ENCODE results near the gene GAREM1. TPM values are rescaled to one million over a fixed set of nuclear protein-coding genes. Genes with fewer than 3 reads are reported as not detected.

GAREM1 gene
- total RNA-seq, 1 donor from 2014 or later: 7.7 TPM

DNA sequence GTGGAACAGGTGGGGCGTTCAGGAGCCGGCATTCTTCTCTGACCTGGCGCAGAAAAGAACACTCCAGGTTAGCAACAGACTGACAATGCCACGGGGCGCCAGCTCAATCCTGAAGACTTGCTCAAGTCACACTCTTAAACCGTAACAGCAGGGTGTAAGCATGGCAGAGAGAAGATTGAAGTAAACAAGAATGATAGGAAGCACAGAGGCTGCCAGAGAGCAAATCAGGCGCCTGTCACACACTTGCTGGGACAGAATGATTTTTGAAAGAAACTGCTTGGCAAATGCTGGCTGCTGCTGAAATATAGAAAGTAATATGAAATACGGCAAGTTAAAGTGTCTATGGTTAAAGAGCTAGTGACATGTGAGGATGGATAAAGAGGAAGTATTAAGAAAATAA, 200.3 kb downstream of the GAREM1 start:
- TF ChIP-seq, protein P1, sequence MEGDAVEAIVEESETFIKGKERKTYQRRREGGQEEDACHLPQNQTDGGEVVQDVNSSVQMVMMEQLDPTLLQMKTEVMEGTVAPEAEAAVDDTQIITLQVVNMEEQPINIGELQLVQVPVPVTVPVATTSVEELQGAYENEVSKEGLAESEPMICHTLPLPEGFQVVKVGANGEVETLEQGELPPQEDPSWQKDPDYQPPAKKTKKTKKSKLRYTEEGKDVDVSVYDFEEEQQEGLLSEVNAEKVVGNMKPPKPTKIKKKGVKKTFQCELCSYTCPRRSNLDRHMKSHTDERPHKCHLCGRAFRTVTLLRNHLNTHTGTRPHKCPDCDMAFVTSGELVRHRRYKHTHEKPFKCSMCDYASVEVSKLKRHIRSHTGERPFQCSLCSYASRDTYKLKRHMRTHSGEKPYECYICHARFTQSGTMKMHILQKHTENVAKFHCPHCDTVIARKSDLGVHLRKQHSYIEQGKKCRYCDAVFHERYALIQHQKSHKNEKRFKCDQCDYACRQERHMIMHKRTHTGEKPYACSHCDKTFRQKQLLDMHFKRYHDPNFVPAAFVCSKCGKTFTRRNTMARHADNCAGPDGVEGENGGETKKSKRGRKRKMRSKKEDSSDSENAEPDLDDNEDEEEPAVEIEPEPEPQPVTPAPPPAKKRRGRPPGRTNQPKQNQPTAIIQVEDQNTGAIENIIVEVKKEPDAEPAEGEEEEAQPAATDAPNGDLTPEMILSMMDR (IDR thresholded peaks at IDR 0.05): no peak

DNA sequence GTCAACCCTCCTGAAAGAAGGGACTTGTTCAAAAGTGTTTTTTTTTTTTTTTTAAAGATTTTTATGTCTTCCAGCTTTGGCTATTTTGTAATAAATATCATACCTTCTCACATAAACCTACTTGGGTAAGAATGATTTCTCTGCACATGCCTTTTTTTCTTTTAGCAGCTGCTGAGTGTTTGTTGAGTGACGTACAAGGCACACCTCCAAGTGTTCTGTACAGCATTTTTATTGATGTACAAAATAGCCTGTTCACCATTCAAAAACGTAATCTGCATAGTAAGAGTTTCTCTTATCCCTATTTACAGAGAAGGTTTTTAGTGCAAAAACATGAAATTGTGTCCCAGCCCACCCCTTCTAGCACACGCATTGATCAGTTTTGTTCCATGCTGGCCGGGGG, 203.2 kb downstream of the GAREM1 start:
- H3K4me3 Mint-ChIP-seq (ENCODE audit: unreplicated experiment): no peak overlapping the region
- DNase-seq (ENCODE audit: low spot score): no peak
- no peak overlapping the region for H3K27ac Mint-ChIP-seq (ENCODE audit: unreplicated experiment)
- H3K9me3 Mint-ChIP-seq (ENCODE audit: low read depth): no peaks in the 10 kb centered on the region
- peaks cover 6% of the 10 kb centered on the region for H3K36me3 Mint-ChIP-seq (ENCODE audit: low read depth)
- no peaks in the 10 kb centered on the region for H3K4me1 Mint-ChIP-seq (ENCODE audit: low read depth)
- TF ChIP-seq, protein P1 (IDR thresholded peaks at IDR 0.05): no peak
- H3K27me3 Mint-ChIP-seq (ENCODE audit: low read depth): no peaks in the 10 kb centered on the region

More for the DNA sequence above, 200.3 kb downstream of the GAREM1 start:
- H3K27ac Mint-ChIP-seq (ENCODE audit: unreplicated experiment): no peak overlapping the region
- no peaks in the 10 kb centered on the region for H3K4me1 Mint-ChIP-seq (ENCODE audit: low read depth)
- no peaks in the 10 kb centered on the region for H3K27me3 Mint-ChIP-seq (ENCODE audit: low read depth)
- no peaks in the 10 kb centered on the region for H3K9me3 Mint-ChIP-seq (ENCODE audit: low read depth)
- no peak overlapping the region for H3K4me3 Mint-ChIP-seq (ENCODE audit: unreplicated experiment)
- no peak for DNase-seq (ENCODE audit: low spot score)
- H3K36me3 Mint-ChIP-seq (ENCODE audit: low read depth): peaks cover 10% of the 10 kb centered on the region

DNA sequence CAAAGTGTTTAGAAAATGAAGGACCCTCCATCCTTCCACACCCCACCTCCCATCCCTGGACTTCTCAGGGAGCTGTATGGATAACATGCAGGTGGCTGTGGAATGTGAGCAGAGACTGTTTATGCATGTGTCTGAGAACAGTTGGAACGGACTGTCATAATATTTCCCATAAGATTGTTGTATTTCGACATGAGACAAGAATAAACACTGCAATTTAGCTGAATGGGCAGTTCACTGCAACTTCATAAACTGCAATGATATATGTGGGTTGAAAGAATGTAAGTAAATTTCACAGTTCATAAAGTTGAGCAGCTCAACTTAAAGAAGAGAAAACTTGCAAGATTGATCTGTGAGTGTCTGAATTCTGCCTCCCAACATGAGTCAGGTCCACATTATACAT, 206.3 kb downstream of the GAREM1 start:
- no peak for DNase-seq (ENCODE audit: low spot score)
- H3K27me3 Mint-ChIP-seq (ENCODE audit: low read depth): no peaks in the 10 kb centered on the region
- TF ChIP-seq, protein P1 (IDR thresholded peaks at IDR 0.05): no peak
- no peaks in the 10 kb centered on the region for H3K4me1 Mint-ChIP-seq (ENCODE audit: low read depth)
- no peak overlapping the region for H3K4me3 Mint-ChIP-seq (ENCODE audit: unreplicated experiment)
- H3K9me3 Mint-ChIP-seq (ENCODE audit: low read depth): peaks cover 2% of the 10 kb centered on the region
- peaks cover 6% of the 10 kb centered on the region for H3K36me3 Mint-ChIP-seq (ENCODE audit: low read depth)
- no peak overlapping the region for H3K27ac Mint-ChIP-seq (ENCODE audit: unreplicated experiment)

DNA sequence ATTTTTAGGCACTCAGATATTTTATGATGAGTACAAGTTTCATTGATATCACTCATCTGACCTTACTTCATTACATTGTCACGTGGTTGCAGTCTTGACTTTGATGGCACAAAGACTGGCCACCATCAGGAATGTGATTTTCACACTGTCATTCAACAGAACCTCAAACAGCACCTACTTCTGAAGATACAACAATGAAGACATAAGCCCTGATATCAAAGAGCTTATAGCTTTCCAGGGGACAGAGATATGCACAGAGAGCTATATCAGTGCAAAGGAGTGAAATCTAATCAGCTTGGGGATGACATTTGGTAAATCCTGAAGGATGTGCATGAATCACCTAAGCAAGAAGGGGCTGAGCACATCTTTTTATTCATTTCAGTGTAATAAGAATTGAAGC, 208.6 kb downstream of the GAREM1 start:
- H3K4me1 Mint-ChIP-seq (ENCODE audit: low read depth): no peaks in the 10 kb centered on the region

DNA sequence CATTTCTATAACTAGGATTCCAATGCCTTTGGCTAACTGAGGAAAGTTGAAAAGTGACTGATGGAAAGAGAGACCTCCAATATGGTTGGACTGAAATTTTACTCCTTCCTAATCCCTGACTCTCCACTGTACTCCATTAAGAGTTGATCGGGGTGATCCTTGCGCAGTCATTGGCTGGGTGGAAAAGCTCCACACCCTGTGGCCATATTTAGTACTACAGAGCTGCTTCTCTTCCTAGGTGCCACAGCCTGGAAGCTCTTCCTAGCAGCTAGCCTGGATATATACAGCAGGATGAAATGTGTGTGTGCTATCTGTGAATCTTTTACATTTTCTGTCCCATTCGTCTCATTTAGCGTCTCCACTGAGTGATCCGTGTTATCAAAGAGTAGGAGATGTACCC, 209.7 kb downstream of the GAREM1 start:
- Mint-ChIP-seq H3K27me3 (ENCODE audit: low read depth) (peaks cover 4% of the 10 kb centered on the region), H3K4me3 (ENCODE audit: unreplicated experiment) (no peak overlapping the region), H3K9me3 (ENCODE audit: low read depth) (peaks cover 4% of the 10 kb centered on the region), H3K27ac (ENCODE audit: unreplicated experiment) (no peak overlapping the region), H3K36me3 (ENCODE audit: low read depth) (no peaks in the 10 kb centered on the region), H3K4me1 (ENCODE audit: low read depth) (no peaks in the 10 kb centered on the region)
- no peak for DNase-seq (ENCODE audit: low spot score)
- TF ChIP-seq, protein P1 (IDR thresholded peaks at IDR 0.05): peak; percentile 15

More for the DNA sequence above, 208.6 kb downstream of the GAREM1 start:
- Mint-ChIP-seq H3K27me3 (ENCODE audit: low read depth) (peaks cover 4% of the 10 kb centered on the region), H3K27ac (ENCODE audit: unreplicated experiment) (no peak overlapping the region), H3K4me3 (ENCODE audit: unreplicated experiment) (no peak overlapping the region), H3K36me3 (ENCODE audit: low read depth) (no peaks in the 10 kb centered on the region), H3K9me3 (ENCODE audit: low read depth) (peaks cover 4% of the 10 kb centered on the region)
- no peak for DNase-seq (ENCODE audit: low spot score)
- TF ChIP-seq, protein P1 (IDR thresholded peaks at IDR 0.05): no peak

All from chondrocyte (in vitro differentiated cells).